Ishikawa (cell line): ENCODE measurements around the gene NCKAP1.

Experiments used
- CEBPB ChIP-seq: IDR thresholded peaks from 2 replicates; pipeline ENCODE4 v1.6.1; 2012
- CREB1 ChIP-seq: IDR thresholded peaks from 2 replicates; pipeline ENCODE4 v1.6.1; 2012; ENCODE audit warnings: low read depth
- EGR1 ChIP-seq: IDR thresholded peaks from 2 replicates; pipeline ENCODE4 v1.6.1; 2012
- EP300 ChIP-seq: IDR thresholded peaks from 2 replicates; pipeline ENCODE4 v1.6.1; 2012; ENCODE audit warnings: borderline replicate concordance
- FOXM1 ChIP-seq: IDR thresholded peaks from 2 replicates; pipeline ENCODE4 v1.6.1; 2012; ENCODE audit warnings: low read depth, borderline replicate concordance
- MAX ChIP-seq: IDR thresholded peaks from 2 replicates; pipeline ENCODE4 v1.6.1; 2012
- NFIC ChIP-seq: IDR thresholded peaks from 2 replicates; pipeline ENCODE4 v1.6.1; 2012
- RAD21 ChIP-seq: IDR thresholded peaks from 2 replicates; pipeline ENCODE4 v1.6.1; 2012; ENCODE audit warnings: low read depth
- REST ChIP-seq: IDR thresholded peaks from 2 replicates; pipeline ENCODE4 v1.6.1; 2012; ENCODE audit warnings: low read depth, mild to moderate bottlenecking
- TAF1 ChIP-seq: IDR thresholded peaks from 2 replicates; pipeline ENCODE4 v1.6.1; 2012; ENCODE audit warnings: low read depth, mild to moderate bottlenecking
- TCF12 ChIP-seq: IDR thresholded peaks from 2 replicates; pipeline ENCODE4 v1.6.1; 2012; ENCODE audit warnings: low read depth
- TEAD4 ChIP-seq: IDR thresholded peaks from 2 replicates; pipeline ENCODE4 v1.6.1; 2012
- USF1 ChIP-seq: IDR thresholded peaks from 2 replicates; pipeline ENCODE4 v1.6.1; 2012
- YY1 ChIP-seq: IDR thresholded peaks from 2 replicates; pipeline ENCODE4 v1.6.1; 2012; ENCODE audit warnings: low read depth
- ZBTB7A ChIP-seq: IDR thresholded peaks from 2 replicates; pipeline ENCODE4 v1.6.1; 2012; ENCODE audit warnings: low read depth

Gene NCKAP1

GRCh38 chr2:183011743-183012142, 26.5 kb downstream of the NCKAP1 start:
- no peak for TF ChIP-seq TEAD4
- no peak for TF ChIP-seq EGR1

- TF ChIP-seq TAF1 (no peak), ZBTB7A (no peak), CEBPB (peak; percentile 38; the same call in 1 of the 2 replicates), RAD21 (no peak; the same call in 1 of the 2 replicates), TCF12 (peak; percentile 91), NFIC (peak; percentile 82), EGR1 (no peak), MAX (peak; percentile 79), CREB1 (no peak), FOXM1 (peak; percentile 75), EP300 (peak; percentile 91), REST (no peak), USF1 (peak; percentile 79), TEAD4 (peak; percentile 97), YY1 (no peak; the same call in 1 of the 2 replicates)
Observed at GRCh38 chr2:183010112-183010511, 28.1 kb downstream of the NCKAP1 start.

GRCh38 chr2:183009249-183009899, 28.9 kb downstream of the NCKAP1 start:
- TF ChIP-seq USF1 (no peak), FOXM1 (no peak), CEBPB (no peak), REST (no peak), ZBTB7A (no peak), TEAD4 (no peak), RAD21 (no peak), CREB1 (no peak), MAX (no peak), EP300 (no peak), EGR1 (no peak), NFIC (no peak), TCF12 (no peak), TAF1 (no peak), YY1 (no peak)

GRCh38 chr2:183001948-183002347, 36.3 kb downstream of the NCKAP1 start:
- peak; percentile 51; the same call in 1 of the 2 replicates for TF ChIP-seq EP300
- TF ChIP-seq TEAD4, result peak; percentile 30; the same call in 1 of the 2 replicates
- TF ChIP-seq YY1, result no peak

- TF ChIP-seq TEAD4 (peak; percentile 96), TAF1 (no peak), RAD21 (peak; percentile 15; the same call in 1 of the 2 replicates), TCF12 (peak; percentile 85), NFIC (peak; percentile 30; the same call in 1 of the 2 replicates), MAX (peak; percentile 89), CEBPB (peak; percentile 97), EGR1 (no peak), ZBTB7A (no peak), EP300 (peak; percentile 86), CREB1 (no peak), REST (no peak), YY1 (peak; percentile 52; the same call in 1 of the 2 replicates), USF1 (peak; percentile 58), FOXM1 (peak; percentile 59; the same call in 1 of the 2 replicates)
Observed at GRCh38 chr2:183000846-183001245, 37.4 kb downstream of the NCKAP1 start.
